Muscle of leg (tissue), 11 donors: ENCODE results near the gene NOP9. TPM values are rescaled to one million over a fixed set of nuclear protein-coding genes. Genes with fewer than 3 reads are reported as not detected.

Source experiments
- DNase-seq: peaks from one replicate; pipeline ENCODE4 v3.0.0; 2013
- H3K27ac ChIP-seq: one replicate; pipeline ENCODE4 v1.5.1; 2013; ENCODE audit warnings: mild to moderate bottlenecking, low read length, control low read depth
- H3K27me3 ChIP-seq: one replicate; pipeline ENCODE4 v1.6.1; 2013; ENCODE audit warnings: low read length; ENCODE audit not compliant: control insufficient read depth, insufficient read depth
- H3K36me3 ChIP-seq: one replicate; pipeline ENCODE4 v1.6.1; 2013; ENCODE audit warnings: low read length; ENCODE audit not compliant: control insufficient read depth, insufficient read depth
- H3K4me1 ChIP-seq: one replicate; pipeline ENCODE4 v1.6.1; 2013; ENCODE audit warnings: low read length; ENCODE audit not compliant: control insufficient read depth, insufficient read depth
- H3K4me3 ChIP-seq: one replicate; pipeline ENCODE4 v1.5.1; 2013; ENCODE audit warnings: low read length, control low read depth
- H3K9me3 ChIP-seq: replicated peaks from 2 replicates; pipeline ENCODE4 v1.6.1; 2013; ENCODE audit warnings: low read depth, low read length; ENCODE audit not compliant: control insufficient read depth
- whole genome bisulfite sequencing: methylation state at CpG from one replicate; pipeline ENCODE4 v1.1.5; 2013; ENCODE audit warnings: missing lambda C conversion rate; ENCODE audit not compliant: insufficient coverage; 5-methylcytosine and 5-hydroxymethylcytosine counted together
- polyA plus RNA-seq, 8 donors: library from polyadenylated mRNA; unstranded; fragments of 120-200 nt; gene quantifications; one replicate each; pipeline versions ENCODE4 v1.2.1 to v1.2.3, GENCODE V29; 2013; ENCODE audit warnings: inconsistent platforms in 1 of 8, low replicate concordance in 1 of 8; ENCODE audit not compliant: insufficient read length in 8 of 8, insufficient read depth in 1 of 8
- total RNA-seq: library from RNA; stranded (reverse); fragments of 120-200 nt; gene quantifications from one replicate; pipeline ENCODE4 v1.2.4, GENCODE V29; 2013

Gene NOP9
- total and polyA plus RNA-seq, 9 donors: 15.7 to 23.9 (median 20.0) TPM

GRCh38 chr14:24335461-24336171 lies 36.0 kb downstream of the NOP9 start:
- 50% methylated on average over 2 of the region's 12 CpGs for WGBS
- Histone ChIP-seq H3K27ac (peak overlapping the region; percentile 35), H3K4me1 (peaks cover 41% of the 10 kb centered on the region), H3K4me3 (peak overlapping the region; percentile 44), H3K9me3 (no peaks in the 10 kb centered on the region), H3K27me3 (peaks cover 98% of the 10 kb centered on the region), H3K36me3 (no peaks in the 10 kb centered on the region)
- DNase-seq: peak; percentile 9

- peaks cover 35% of the 10 kb centered on the region for H3K4me1 ChIP-seq
- H3K36me3 ChIP-seq: no peaks in the 10 kb centered on the region
- H3K9me3 ChIP-seq: no peaks in the 10 kb centered on the region
- H3K27ac ChIP-seq: no peak overlapping the region
- no peak for DNase-seq
- H3K27me3 ChIP-seq: peaks cover 90% of the 10 kb centered on the region
- no peak overlapping the region for H3K4me3 ChIP-seq
- 70% methylated on average over 6 of the region's 7 CpGs for WGBS
Measured at GRCh38 chr14:24337144-24337823, 37.6 kb downstream of the NOP9 start.

- H3K36me3 ChIP-seq: no peaks in the 10 kb centered on the region
- peaks cover 30% of the 10 kb centered on the region for H3K4me1 ChIP-seq
- H3K27ac ChIP-seq: no peak overlapping the region
- no peaks in the 10 kb centered on the region for H3K9me3 ChIP-seq
- 81% methylated on average over 6 of the region's 8 CpGs for WGBS
- H3K27me3 ChIP-seq: peaks cover 87% of the 10 kb centered on the region
- no peak overlapping the region for H3K4me3 ChIP-seq
- DNase-seq: no peak
Measured at GRCh38 chr14:24337824-24338175, 38.1 kb downstream of the NOP9 start.

DNA sequence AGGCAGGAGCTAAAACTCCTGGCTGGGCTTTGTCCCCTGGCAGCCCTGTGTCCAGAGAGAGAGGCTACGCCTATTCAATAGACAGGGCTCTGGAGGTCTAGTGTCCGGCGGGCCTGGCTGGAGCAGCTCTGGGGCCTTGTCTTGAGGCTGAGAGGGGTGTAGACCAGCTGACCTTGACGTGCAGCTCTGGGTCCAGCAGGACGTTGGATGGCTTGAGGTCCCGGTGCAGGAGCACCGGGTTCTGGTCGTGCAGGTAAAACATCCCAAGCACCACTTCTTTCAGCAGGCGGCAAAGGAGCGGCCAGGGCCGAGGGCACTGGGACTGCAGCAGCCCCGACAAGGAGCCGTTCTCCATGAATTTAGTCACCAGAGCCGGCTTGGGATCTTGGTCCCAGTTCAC lies 39.2 kb downstream of the NOP9 start:
- H3K4me1 ChIP-seq: peaks cover 27% of the 10 kb centered on the region
- WGBS: 63% methylated on average over 12 of the region's 14 CpGs
- DNase-seq: no peak
- peak overlapping the region; percentile 41 for H3K4me3 ChIP-seq
- H3K9me3 ChIP-seq: no peaks in the 10 kb centered on the region
- H3K27ac ChIP-seq: no peak overlapping the region
- H3K27me3 ChIP-seq: peaks cover 76% of the 10 kb centered on the region
- no peaks in the 10 kb centered on the region for H3K36me3 ChIP-seq

DNA sequence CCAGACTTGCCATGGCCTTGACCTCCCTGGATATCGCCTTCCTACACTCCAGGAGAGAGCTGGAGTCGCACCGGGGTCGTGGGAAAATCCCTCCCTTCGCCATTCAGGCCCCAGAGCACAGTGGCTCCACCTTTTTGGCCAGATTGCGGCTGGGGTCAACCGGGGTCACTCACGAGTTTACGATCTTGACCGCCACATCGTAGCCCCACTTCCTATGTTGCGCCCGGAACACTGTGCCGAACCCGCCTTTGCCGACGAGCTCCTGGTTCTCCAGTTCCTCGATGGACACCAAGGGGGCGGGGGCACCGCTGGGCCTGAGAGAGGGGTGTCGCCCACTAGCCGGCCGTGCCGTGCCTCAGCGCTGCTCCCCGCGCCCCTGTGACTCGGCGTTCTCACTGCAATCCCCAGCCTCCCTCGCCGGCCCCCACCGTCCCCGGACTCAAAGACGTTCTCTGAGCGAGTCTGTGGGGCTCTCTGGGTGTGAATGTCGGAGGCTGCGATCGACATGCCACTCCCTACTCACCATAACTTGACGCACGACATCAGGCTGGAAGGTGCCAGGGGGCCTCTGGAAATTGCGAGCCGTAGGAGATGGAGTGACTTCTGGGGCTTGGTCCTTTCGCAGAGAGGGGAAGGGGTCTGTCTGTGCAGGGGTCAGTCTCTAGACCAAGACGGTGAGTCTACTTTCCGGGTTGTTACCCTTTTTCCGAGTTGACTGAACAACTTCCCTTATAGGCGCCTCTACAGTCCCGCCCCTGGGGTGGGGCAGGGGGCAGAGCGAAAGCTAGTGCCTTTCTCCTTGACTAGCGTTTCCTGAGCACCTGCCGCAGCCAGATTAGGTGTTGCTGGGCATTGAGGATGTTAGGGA lies 39.9 kb downstream of the NOP9 start, which contains the start of gene RIPK3:
Gene RIPK3 (minus strand): TSS at position 708 of the 868 bp plus-strand sequence. CDS start 165 bp downstream, at position 543.
- 10% methylated on average over 27 of the region's 51 CpGs for WGBS
- Histone ChIP-seq H3K27me3 (peaks cover 72% of the 10 kb centered on the region), H3K27ac (no peak within 1 kb of the TSS), H3K36me3 (no peaks in the 10 kb centered on the region), H3K4me1 (peaks cover 21% of the 10 kb centered on the region), H3K9me3 (no peaks in the 10 kb centered on the region), H3K4me3 (peak within 1 kb of the TSS; percentile 41)
- DNase-seq: peak; percentile 32

DNA sequence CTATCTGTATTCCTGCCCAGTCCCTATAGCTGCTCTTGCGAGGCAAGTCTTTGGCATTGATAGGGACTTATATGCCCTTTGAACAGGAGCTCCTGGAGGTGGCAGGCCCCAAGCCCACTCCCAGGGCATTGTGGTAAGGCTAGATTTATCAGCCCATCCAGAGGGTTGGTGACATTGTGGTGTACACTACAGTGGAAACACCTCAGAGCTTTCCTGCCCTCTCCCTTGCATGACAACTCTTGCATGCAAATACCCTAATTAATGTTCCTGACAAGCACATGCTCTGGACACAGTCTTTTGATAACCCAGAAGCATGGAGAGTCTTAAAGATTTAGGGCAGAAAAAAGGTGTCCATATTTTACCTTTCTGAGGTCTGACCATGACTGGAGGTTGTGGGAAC lies 41.0 kb downstream of the NOP9 start:
- no CpG with 5 or more reads among the region's 1 CpG for WGBS
- Histone ChIP-seq H3K4me3 (no peak overlapping the region), H3K4me1 (peaks cover 13% of the 10 kb centered on the region), H3K9me3 (no peaks in the 10 kb centered on the region), H3K27ac (no peak overlapping the region), H3K36me3 (no peaks in the 10 kb centered on the region), H3K27me3 (peaks cover 72% of the 10 kb centered on the region)
- DNase-seq: no peak

GRCh38 chr14:24342889-24343288 lies 43.2 kb downstream of the NOP9 start:
- no CpG with 5 or more reads among the region's 4 CpGs for WGBS
- Histone ChIP-seq H3K27me3 (peaks cover 53% of the 10 kb centered on the region), H3K36me3 (no peaks in the 10 kb centered on the region), H3K9me3 (no peaks in the 10 kb centered on the region), H3K27ac (no peak overlapping the region), H3K4me1 (peaks cover 13% of the 10 kb centered on the region), H3K4me3 (no peak overlapping the region)
- DNase-seq: no peak

DNA sequence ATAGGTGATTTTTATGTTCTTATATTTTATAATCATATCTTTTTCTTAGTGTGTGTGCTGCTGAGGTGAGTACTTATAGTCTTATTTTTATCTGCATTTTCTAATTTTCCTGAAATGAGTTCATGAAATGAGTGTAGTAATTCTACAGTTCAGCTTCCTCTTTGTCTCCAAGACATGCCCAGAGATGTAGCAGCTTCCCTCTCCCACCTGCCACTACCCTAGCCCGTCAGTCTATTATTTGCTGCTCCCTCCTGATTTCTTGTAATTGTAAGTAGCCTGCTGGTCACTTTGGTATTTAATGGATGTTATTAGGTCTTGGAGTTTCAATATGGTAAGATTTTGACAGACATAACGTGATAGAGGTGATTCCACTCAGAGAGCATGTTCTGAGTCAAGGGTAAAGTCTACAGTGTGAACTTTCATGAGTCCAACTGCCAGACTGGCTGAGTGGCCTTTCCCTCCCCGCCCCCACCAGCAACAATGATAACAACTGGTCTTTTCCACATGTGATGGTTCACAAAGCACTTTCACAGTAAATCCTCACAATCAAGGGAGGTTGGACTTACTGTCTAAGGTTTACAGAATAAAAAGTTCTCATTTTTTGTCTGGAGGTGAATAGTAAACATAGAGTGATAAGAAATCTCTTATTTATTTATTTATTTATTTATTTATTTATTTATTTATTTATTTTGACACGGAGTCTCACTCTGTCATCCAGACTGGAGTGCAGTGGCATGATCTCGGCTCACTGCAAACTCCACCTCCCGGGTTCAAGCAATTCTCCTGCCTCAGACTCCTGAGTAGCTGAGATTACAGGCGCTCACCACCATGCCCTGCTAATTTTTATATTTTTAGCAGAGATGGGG lies 44.4 kb downstream of the NOP9 start:
- Histone ChIP-seq H3K36me3 (no peaks in the 10 kb centered on the region), H3K27me3 (peaks cover 41% of the 10 kb centered on the region), H3K27ac (no peak overlapping the region), H3K4me3 (no peak overlapping the region), H3K9me3 (no peaks in the 10 kb centered on the region), H3K4me1 (peaks cover 9% of the 10 kb centered on the region)
- DNase-seq: no peak
- 60% methylated on average over 2 of the region's 7 CpGs for WGBS

DNA sequence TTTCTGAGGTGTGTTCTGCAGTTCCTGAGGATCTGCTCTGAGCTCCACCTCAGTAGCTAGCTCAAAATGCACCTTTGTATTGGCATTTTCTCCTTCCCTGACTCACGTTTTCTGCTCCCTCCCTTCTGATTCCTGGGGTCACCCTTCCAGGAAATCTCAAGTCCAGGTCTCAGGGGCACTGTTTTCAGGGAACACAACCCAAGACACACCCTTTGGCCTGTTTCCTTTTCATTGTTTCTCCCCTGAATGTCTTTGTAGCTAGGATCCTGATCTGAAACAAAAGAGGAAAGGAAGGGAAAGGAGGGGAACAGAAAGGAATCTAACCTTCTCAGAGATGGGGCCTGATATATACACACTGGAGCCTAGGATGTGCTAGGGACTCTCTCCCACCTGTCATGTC lies 47.5 kb downstream of the NOP9 start:
- no peaks in the 10 kb centered on the region for H3K4me1 ChIP-seq
- H3K4me3 ChIP-seq: no peak overlapping the region
- DNase-seq: no peak
- WGBS: 11% methylated on average over 1 of the region's 1 CpG
- peaks cover 22% of the 10 kb centered on the region for H3K27me3 ChIP-seq
- no peak overlapping the region for H3K27ac ChIP-seq
- no peaks in the 10 kb centered on the region for H3K9me3 ChIP-seq
- no peaks in the 10 kb centered on the region for H3K36me3 ChIP-seq
